ENCODE results near the gene C1QTNF12. TPM values are rescaled to one million over a fixed set of nuclear protein-coding genes. Genes with fewer than 3 reads are reported as not detected.

C1QTNF12 gene
- total and polyA plus RNA-seq, 2 donors (not counting 3 experiments of a cell fraction or from before 2014, with no cell fraction given): 1.0 to 1.9 TPM

- intact Hi-C loops (cut with micrococcal nuclease) (no loop called here), dilution Hi-C loops (cut with MboI; ENCODE audit: extremely low pct_ligation_motif_present, low sequenced_read_pairs) (no loop called here)
- ChIA-PET CTCF (interaction anchor here (1.1 to 1.3 kb wide), 2 partner anchors 51 to 117 kb away, joined by 3 to 9 read pairs; no protein-coding TSS in a partner anchor), POLR2A (no interaction called here)
- Histone ChIP-seq H3K9me3 (replicated peaks; ENCODE audit: control insufficient read depth, insufficient read depth, low read length) (no peaks in the 10 kb centered on the region), H3K27ac (ENCODE audit: insufficient read depth, low read depth, low read length) (no peak overlapping the region), H3K79me2 (ENCODE audit: control insufficient read depth, insufficient read depth, low read length) (peaks cover 3% of the 10 kb centered on the region), H3K36me3 (ENCODE audit: control insufficient read depth in 2 of 2, extremely low read depth in 1 of 2, insufficient read depth in 2 of 2, low read length in 2 of 2) (no peaks in the 10 kb centered on the region), H3K4me2 (ENCODE audit: insufficient read depth, low read length) (no peak overlapping the region), H3K9me1 (replicated peaks; ENCODE audit: control insufficient read depth, extremely low read depth, insufficient read depth, low read length) (no peaks in the 10 kb centered on the region), H3K27me3 (ENCODE audit: control insufficient read depth in 2 of 2, insufficient read depth in 2 of 2, low read length in 2 of 2) (no peaks in the 10 kb centered on the region), H3K9ac (replicated peaks; ENCODE audit: extremely low read depth, insufficient read depth, low read length) (no peak overlapping the region), H4K20me1 (replicated peaks; ENCODE audit: control insufficient read depth, extremely low read depth, insufficient read depth, low read length) (no peaks in the 10 kb centered on the region), H3K4me1 (ENCODE audit: control insufficient read depth, extremely low read depth, insufficient read depth, low read length) (no peaks in the 10 kb centered on the region), H2AFZ (ENCODE audit: low read depth, low read length) (no peak overlapping the region), H3K4me3 (replicated peaks in 1 of 3; ENCODE audit: insufficient read depth in 1 of 3, low read depth in 1 of 3, low read length in 3 of 3) (no peak overlapping the region)
- DNase-seq (ENCODE audit: low read depth, low spot score) (no peak), FAIRE-seq (no peak)
- TF ChIP-seq GATA2 (IDR thresholded peaks at IDR 0.05; ENCODE audit: insufficient read depth, insufficient read length, low read depth, low read length) (no peak), POLR2A (IDR thresholded peaks at IDR 0.05; ENCODE audit: low read depth, low read length) (no peak), JUN (IDR thresholded peaks at IDR 0.05; ENCODE audit: borderline replicate concordance, insufficient read depth, insufficient read length, low read depth) (no peak), MYC (IDR thresholded peaks at IDR 0.05; ENCODE audit: low read depth, low read length) (no peak), FOS (IDR thresholded peaks at IDR 0.05; ENCODE audit: borderline replicate concordance, insufficient read depth, low read length) (no peak), EZH2 (IDR thresholded peaks at IDR 0.05; ENCODE audit: borderline replicate concordance, low read depth, low read length, severe bottlenecking) (no peak), CTCF (IDR thresholded peaks at IDR 0.05; ENCODE audit: extremely low read depth in 1 of 2, insufficient read depth in 1 of 2, low read depth in 1 of 2, low read length in 2 of 2) (no peak), MAX (IDR thresholded peaks at IDR 0.05; ENCODE audit: insufficient read depth, insufficient read length) (no peak), POLR2AphosphoS5 (IDR thresholded peaks at IDR 0.05; ENCODE audit: insufficient read depth, low read depth, low read length) (no peak)
- BruUV-seq (replicated peaks): no TSS peak
Observed at GRCh38 chr1:1239227-1239613, 7.3 kb downstream of the C1QTNF12 start.
